GM18907 (cell line): Measurements from ENCODE around the gene OR2J2.
"Not testable (repeated sequence)": the region's sequence is repeated elsewhere in the genome, so short reads cannot be mapped to it uniquely, and the experiment has no call there.

Experiments
- ATAC-seq: cut with Tn5 transposase; IDR thresholded peaks from one replicate; pipeline ENCODE4 v1.9.1; 2021; ENCODE audit warnings: mild to moderate bottlenecking, moderate library complexity; ENCODE audit not compliant: unreplicated experiment

Gene OR2J2

GRCh38 chr6:29170607-29171006 lies at the start of gene OR2J2:
Gene OR2J2, plus strand, starts transcription at chr6:29170907. Its CDS starts 2,729 bp downstream, at chr6:29173636.
- ATAC-seq, result not testable (repeated sequence)

DNA sequence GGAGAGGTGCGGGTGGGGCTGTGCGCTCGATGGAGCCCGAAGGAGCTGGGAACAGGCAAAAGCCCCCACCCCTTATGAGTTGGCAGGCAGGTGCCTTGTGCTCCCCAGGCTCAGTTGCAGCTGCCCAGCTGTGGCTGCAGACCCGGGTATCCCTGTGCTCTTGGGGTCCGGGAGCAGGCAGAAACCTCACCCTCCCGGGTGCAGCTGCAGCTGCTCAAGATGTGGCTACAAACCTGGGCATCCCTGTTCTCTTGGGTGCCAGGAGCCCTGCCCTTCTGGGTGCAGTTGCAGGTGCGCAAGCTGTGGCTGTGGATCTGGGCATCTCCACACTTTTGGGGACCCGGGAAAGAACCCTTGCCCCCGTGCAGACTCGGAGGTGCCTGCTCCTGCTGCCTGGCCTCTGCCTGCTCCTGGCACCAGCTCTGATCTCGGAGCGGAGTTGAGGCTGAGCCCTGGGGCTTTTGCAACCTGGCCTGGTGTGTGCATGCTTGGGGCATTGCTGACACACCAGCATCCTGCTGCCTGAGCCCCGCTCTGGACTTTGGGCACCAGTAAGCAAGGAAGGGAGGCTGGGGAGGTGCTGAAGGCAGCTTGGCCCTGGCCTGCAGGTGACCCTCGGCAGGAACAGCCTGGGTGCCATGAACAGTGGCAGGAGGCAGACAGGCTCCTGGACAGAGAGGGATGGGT lies 41.2 kb upstream of the OR2J2 start:
- ATAC-seq, result no peak

DNA sequence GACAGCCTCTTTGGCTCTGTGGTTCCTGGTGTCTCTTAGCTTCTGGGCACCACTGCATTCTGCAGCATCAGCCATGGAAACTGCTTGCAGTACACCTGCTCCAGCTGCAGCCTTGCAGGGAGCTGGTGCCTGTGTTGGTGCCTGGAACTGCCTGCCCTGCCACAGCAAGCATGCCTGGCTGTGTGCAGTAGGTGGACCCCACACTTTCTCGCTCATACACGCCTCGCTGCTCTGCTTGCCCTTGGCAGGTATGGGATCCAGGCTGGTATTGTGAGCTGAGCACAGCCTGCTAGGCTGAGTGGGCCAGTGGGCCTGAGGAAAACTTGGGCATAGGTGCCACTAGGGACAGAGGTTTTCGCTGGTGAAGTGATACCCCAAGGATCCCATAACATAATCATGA lies 40.1 kb upstream of the OR2J2 start:
- no peak for ATAC-seq

- ATAC-seq, result no peak
These were observed 39.0 kb upstream of the OR2J2 start for GRCh38 chr6:29131691-29132090.

GRCh38 chr6:29137724-29138123 lies 33.0 kb upstream of the OR2J2 start:
- ATAC-seq, result no peak

DNA sequence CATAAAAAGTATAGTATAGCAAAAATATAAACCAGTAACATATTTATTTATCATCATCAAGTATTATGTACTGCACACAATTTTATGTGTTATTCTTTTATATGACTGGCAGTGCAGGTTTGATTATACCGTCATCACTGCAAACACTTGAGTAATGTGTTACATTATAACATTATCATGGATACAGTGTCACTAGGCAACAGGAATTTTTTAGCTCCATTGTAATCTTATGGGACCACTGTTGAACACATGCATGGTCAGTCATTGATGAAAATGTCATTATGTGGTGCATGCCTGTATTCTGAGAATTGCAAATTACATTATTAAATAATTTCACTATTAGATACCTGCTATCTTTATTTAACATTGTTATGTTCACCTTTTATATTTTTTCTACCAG lies 29.1 kb upstream of the OR2J2 start:
- no peak for ATAC-seq

DNA sequence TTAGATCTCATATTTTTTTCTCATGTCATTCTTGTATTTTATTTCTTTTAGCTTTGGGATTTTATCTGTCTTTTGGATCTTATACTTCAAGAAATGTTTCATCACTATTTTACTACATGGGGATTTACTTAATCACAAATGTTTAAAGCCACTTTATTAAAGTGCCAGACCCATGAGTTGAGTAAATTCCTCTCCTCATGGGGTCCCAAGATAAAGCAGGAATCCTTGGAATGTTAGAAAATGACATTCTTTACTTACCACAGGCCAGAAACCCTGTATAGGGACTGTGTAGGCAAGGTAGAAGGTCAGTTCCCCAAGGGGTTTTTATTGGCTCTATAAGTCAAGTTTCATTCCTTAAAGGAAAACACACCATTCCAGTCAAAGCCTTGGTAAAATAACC lies 28.4 kb upstream of the OR2J2 start:
- no peak for ATAC-seq

- no peak for ATAC-seq
These were observed 24.5 kb upstream of the OR2J2 start for GRCh38 chr6:29146179-29146578.

- ATAC-seq, result no peak
These were observed 23.6 kb upstream of the OR2J2 start for GRCh38 chr6:29147074-29147473.

- ATAC-seq, result not testable (repeated sequence)
These were observed 21.3 kb upstream of the OR2J2 start for GRCh38 chr6:29149444-29149843.

- no peak for ATAC-seq
These were observed 17.6 kb upstream of the OR2J2 start for GRCh38 chr6:29153083-29153482.

DNA sequence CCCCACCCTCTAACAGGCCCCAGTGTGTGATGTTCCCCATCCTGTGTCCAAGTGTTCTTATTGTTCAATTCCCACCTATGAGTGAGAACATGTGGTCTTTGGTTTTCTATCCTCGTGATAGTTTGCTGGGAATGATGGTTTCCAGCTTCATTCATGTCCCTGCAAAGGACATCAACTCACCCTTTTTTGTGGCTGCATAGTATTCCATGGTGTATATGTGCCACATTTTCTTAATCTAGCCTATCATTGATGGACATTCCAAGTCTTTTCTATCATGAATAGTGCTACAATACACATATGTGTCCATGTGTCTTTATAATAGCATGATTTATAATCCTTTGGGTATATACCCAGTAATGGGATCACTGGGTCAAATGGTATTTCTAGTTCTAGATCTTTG lies 15.5 kb upstream of the OR2J2 start:
- ATAC-seq, result not testable (repeated sequence)

DNA sequence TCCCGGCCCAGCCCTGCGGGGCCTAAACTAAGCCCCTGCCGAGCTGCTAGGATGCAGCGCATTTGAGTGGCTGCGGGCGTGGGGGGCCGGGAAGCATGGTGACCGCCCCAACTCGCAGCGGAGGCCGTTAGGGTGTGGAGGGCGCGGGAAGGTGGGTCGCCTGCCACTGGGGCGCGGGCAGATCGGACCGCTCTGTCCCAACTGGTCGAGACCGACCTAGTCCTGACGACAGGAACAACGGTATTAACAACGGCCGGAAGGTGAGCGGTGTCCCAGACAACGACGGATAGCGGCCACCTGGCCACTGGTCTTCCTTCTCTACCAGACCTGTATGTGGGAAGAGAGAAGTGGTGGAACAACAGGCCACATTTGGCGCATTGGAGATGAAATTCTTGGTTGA lies 10.8 kb upstream of the OR2J2 start:
- ATAC-seq, result not testable (repeated sequence)

- not testable (repeated sequence) for ATAC-seq
These were observed 5.1 kb upstream of the OR2J2 start for GRCh38 chr6:29165571-29165970.

DNA sequence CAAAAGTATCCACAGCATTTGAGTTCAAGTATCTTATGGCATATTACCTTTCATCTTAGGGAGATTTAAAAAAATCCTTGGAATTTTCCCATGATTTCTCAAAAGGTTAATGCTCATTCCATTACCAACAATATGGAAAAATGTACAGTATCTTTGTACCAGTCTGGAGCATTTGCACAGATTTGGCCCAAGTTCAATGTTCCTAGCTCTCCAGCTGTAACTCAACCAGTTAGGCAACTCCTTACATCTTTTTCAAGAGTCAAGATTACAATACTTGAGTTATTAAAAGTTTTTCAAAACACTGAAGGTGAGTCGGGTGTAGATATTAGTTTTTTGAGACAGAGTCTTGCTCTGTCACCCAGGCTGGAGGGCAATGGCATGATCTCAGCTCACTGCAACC lies 1.0 kb downstream of the OR2J2 start:
- no peak for ATAC-seq

DNA sequence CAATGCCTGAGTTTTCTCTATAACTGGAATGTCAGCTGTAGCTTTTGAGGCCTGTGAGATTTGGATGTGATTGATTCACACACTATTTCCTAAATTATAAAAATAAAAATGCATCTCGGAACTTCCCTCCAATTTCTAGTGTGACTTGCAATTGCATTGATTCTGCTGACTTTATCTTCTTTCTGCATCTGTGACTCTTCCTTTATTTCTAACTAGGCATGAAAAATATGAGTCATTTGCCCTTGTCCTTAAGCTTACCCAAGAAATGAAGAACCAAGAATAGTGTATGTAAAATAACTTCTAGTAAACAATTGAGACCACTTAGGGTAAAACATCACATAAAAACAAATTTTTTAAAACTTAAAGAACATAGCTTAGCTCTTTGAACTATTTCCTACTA lies 12.9 kb downstream of the OR2J2 start:
- no peak for ATAC-seq

DNA sequence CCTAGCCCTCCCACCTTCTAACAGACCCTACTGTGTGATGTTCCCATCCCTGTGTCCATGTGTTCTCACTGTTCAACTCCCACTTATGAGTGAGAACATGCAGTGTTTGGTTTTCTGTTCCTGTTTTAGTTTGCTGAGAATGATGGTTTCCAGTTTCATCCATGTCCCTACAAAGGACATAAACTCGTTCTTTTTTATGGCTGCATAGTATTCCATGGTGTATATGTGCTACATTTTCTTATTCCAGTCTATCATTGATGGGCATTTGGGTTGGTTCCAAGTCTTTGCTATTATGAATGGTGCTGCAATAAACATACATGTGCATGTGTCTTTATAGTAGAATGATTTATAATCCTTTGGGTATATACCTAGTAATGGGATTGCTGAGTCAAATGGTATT lies 18.0 kb downstream of the OR2J2 start:
- not testable (repeated sequence) for ATAC-seq

DNA sequence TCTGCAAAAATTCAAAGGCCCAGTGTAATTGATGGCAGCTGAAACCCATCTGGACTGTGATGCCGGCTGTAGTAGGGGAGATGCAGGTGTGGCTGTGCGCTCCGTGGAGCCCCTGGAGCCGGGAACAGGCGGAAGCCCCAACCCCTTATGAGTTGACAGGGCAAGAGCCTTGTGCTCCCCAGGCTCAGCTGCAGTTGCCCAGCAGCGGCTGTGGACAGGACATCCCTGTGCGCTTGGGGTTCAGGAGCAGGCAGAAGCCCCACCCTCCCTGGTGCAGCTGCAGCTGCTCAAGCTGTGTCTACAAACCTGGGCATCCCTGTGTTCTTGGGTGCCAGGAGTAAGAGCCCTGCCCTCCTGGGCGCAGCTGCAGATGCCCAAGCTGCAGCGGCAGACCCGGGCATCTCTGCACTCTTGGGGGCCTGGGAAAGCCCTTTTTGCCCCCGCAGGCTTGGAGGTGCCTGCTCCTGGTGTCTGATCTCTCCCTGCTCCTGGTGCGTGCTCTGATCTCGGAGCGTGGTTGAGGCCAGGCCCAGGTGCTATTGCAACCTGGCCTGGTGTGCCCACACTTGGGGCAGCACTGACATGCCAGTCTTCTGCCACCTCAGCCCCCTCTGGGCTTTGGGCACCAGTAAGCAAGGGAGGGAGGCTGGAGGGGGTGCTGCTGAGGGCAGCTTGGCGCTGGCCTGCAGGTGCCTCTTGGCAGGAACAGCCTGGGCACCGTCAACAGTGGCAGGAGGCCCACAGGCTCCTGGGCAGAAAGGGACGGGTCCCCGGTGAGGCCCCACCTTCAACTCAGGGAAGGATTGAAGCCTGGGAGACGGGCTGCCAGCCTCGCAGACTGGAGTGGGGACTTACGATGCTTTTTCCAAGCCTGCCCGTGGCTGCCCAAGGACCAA lies 30.3 kb downstream of the OR2J2 start:
- ATAC-seq, result no peak

DNA sequence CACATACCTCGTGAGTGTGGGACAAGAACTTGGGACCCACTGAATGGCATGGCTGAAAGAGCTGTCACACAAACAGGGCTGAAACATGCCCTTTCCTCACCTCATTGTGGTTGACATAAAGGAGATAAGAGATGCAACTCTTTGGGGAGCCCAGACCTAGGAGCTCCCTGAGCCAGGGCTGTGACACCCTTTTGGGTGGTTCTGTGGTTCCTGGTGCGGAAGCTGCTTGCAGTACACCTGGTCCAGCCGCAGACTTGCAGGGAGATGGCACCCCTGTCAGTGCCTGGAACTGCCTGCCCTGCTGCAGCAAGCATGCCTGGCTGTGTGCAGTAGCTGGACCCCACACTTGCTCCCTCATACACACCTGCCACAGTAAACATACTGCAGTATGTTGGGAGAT lies 31.3 kb downstream of the OR2J2 start:
- no peak for ATAC-seq

DNA sequence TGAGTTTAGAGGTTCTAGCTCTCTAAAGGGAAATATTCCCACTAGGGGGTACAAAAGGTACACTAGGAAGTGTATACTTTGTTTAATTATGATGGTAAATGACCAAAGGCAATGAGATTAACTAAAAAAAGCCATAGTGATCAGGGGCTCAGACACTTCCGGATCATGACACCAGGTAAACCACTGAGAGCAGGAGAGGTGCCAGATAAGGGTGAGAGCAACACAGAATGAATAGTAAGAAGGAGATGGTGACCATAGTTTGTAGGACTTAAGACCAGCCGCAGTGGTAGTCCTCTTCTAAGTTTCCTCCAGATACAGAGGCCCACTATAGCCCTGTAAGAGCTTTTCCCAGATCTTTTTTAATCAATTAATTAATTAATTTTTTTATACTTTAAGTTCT lies 40.8 kb downstream of the OR2J2 start:
- ATAC-seq, result no peak

DNA sequence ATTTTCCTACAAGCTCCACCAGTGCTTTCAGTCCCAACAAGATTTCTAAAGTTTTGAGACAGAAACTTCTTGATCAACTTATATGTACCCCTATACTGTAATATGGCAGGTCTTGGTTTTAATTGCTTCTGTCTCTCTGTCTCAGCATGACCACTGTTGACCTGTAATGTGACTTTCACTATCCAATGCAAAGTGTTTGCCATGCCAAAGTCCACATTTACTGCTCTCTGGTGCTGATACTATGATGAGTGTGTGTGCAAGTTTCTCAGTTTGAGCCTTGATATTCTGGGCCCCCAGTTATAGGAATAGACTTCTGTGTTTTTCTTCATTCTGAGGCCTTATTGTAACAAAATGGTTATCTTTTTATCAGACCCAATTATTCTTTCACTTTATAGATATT lies 45.8 kb downstream of the OR2J2 start:
- ATAC-seq, result no peak

DNA sequence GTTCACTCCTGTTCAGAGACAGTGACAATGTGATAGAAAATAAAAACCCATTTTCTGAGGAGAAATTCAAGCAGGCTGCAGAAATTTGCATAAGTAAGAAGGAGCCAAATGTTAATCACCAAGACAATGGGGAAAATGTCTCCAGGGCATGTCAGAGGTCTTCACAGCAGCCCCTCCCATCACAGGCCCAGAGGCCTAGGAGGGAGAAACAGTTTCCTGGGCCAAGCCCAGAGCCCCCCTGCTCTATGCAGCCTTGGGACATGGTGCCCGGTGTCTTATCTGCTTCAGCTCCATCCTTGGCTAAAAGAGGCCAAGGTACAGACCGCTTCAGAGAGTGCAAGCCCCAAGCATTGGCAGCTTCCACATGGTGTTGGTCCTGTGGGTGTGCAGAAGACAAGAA lies 46.5 kb downstream of the OR2J2 start:
- not testable (repeated sequence) for ATAC-seq
